GM12864 (cell line): ENCODE measurements around the gene FRS2.
"Not testable (repeated sequence)": the region's sequence is repeated elsewhere in the genome, so short reads cannot be mapped to it uniquely, and the experiment has no call there.

Experiments
- DNase-seq: peaks from one replicate; pipeline ENCODE4 v3.0.0-alpha.2; 2011; ENCODE audit warnings: low read depth
- H3K4me3 ChIP-seq: 2 replicates; pipeline ENCODE4 v1.5.1; 2011; ENCODE audit warnings: mild to moderate bottlenecking, low read depth, low read length, control low read depth
- CTCF ChIP-seq: IDR thresholded peaks from 2 replicates; pipeline ENCODE4 v1.5.1; 2011; ENCODE audit warnings: low read depth, mild to moderate bottlenecking, moderate library complexity, low read length, control low read depth, inconsistent platforms; ENCODE audit errors: missing control alignments

The FRS2 gene

GRCh38 chr12:69589082-69589481 is 118.9 kb downstream of the FRS2 start:
- no peak overlapping the region for H3K4me3 ChIP-seq
- TF ChIP-seq CTCF: no peak
- no peak for DNase-seq

GRCh38 chr12:69595689-69596088 is 125.5 kb downstream of the FRS2 start:
- no peak for TF ChIP-seq CTCF
- H3K4me3 ChIP-seq: no peak overlapping the region
- no peak for DNase-seq

DNA sequence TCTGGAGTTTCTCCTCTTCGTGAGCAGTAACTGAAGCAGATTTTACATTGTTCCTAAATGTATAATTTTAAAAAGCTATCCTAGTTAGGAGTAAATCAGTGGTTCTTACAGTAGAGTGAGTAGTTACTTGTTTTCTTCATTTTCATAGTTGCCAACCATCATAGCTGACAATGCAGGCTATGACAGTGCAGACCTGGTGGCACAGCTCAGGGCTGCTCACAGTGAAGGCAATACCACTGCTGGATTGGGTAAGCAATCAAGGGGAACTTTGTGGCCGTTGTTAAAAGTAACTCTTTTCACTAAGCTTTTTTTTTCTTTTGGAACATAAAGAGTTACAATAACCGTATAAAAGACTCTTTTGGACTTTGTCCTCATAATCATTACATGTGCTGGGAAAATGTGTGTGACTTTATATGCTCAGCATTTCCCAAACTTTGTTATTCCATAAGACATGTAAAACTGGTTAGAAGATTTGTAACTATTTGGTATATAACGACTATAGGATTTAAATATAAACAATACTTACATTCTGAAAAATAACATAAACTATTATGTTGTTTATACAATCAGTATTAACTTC is 128.1 kb downstream of the FRS2 start:
- DNase-seq: no peak
- no peak for TF ChIP-seq CTCF
- no peak overlapping the region for H3K4me3 ChIP-seq

DNA sequence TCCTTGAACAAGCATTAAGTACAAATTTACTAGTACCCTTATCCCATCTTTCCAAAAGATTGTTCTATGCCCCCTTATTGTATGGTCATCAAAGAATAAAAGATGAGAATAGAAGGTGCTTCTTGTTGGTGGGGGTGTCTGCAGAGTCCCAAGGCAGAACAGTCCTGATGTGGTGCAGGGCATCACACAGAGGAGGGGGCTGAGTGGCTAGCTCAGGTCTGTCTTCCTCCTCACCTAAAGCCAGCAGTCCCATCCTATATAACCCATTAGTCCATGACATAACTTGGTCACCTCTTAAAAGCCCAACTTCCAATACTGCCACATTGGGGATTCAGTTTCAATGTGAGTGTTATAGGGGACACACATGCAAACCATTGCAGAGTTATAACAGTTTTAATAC is 130.6 kb downstream of the FRS2 start:
- no peak for TF ChIP-seq CTCF
- DNase-seq: no peak
- H3K4me3 ChIP-seq: no peak overlapping the region

- H3K4me3 ChIP-seq: no peak overlapping the region
- TF ChIP-seq CTCF: no peak
- DNase-seq: no peak
Measured at GRCh38 chr12:69601962-69602685, 131.9 kb downstream of the FRS2 start.

GRCh38 chr12:69602954-69603353 is 132.8 kb downstream of the FRS2 start:
- DNase-seq: no peak
- TF ChIP-seq CTCF: no peak
- H3K4me3 ChIP-seq: no peak overlapping the region

DNA sequence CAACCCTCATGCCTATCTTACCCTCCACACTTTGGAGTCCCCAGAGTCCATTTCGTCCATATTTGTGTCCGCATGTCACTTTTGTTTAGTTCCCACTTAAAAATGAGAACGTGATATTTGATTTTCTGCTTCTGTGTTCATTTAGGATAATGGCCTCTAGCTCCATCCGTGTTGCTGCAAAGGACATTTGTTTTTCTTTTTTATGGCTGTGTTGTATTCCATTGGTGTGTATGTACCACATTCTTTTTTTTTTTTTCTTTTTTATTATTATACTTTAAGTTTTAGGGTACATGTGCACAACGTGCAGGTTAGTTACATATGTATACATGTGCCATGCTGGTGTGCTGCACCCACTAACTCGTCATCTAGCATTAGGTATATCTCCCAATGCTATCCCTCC is 133.4 kb downstream of the FRS2 start:
- DNase-seq, H3K4me3 ChIP-seq: not testable (repeated sequence)

- not testable (repeated sequence) for DNase-seq, H3K4me3 ChIP-seq
Measured at GRCh38 chr12:69604275-69604674, 134.1 kb downstream of the FRS2 start.
